CD8-positive, alpha-beta memory T cell (primary cell): ENCODE results near the gene DHRS4. TPM values are rescaled to one million over a fixed set of nuclear protein-coding genes. Genes with fewer than 3 reads are reported as not detected.

ENCODE experiments used
- polyA plus RNA-seq: library from polyadenylated mRNA; unstranded; fragments of 300-500 nt; fragmentation: Illumina TruSeq; gene quantifications from one replicate; pipeline ENCODE4 v1.2.3, GENCODE V29; 2021
- total RNA-seq, 2 experiments: library from RNA; stranded (reverse); gene quantifications; one replicate each; pipeline ENCODE4 v1.2.3, GENCODE V29; 2021

The DHRS4 gene
- total and polyA plus RNA-seq, 3 experiments from 2014 or later: 24.0 to 42.0 (median 25.2) TPM

Other genes with a start within 250 kb of the DHRS4 start
- gene DHRS4L2, start 35.2 kb downstream of the DHRS4 start, total RNA-seq: 10 to 100 TPM; 21.1 to 23.4 TPM
- 18.4 TPM for gene DHRS4L2, start 35.2 kb downstream of the DHRS4 start, polyA plus RNA-seq
- gene CARMIL3, start 98.2 kb downstream of the DHRS4 start, total RNA-seq: 1 to 10 TPM; 1.2 to 1.5 TPM
- gene CARMIL3, start 98.2 kb downstream of the DHRS4 start, polyA plus RNA-seq: 0.14 TPM
- gene CPNE6, start 117.8 kb downstream of the DHRS4 start, total RNA-seq: not detected
- gene CPNE6, start 117.8 kb downstream of the DHRS4 start, polyA plus RNA-seq: not detected
- 10 to 100 TPM; 79.6 to 88.3 TPM for gene PCK2, start 140.5 kb downstream of the DHRS4 start, total RNA-seq
- 16.9 TPM for gene PCK2, start 140.5 kb downstream of the DHRS4 start, polyA plus RNA-seq
- gene DCAF11, start 161.0 kb downstream of the DHRS4 start, total RNA-seq: 10 to 100 TPM; 69.0 to 72.4 TPM
- 83.9 TPM for gene DCAF11, start 161.0 kb downstream of the DHRS4 start, polyA plus RNA-seq
- 1 to 10 TPM; 1.5 to 1.6 TPM for gene NRL, start 161.2 kb downstream of the DHRS4 start, total RNA-seq
- gene NRL, start 161.2 kb downstream of the DHRS4 start, polyA plus RNA-seq: 1.5 TPM
- 1 to 10 TPM in 1 of 2 experiments, under 1 TPM in 1; 0.58 to 1.1 TPM for gene FITM1, start 176.9 kb downstream of the DHRS4 start, total RNA-seq
- gene FITM1, start 176.9 kb downstream of the DHRS4 start, polyA plus RNA-seq: not detected
- gene PSME1, start 182.4 kb downstream of the DHRS4 start, total RNA-seq: 100 to 1,000 TPM; 343 to 347 TPM
- 1,041 TPM for gene PSME1, start 182.4 kb downstream of the DHRS4 start, polyA plus RNA-seq
- 10 to 100 TPM; 28.1 to 30.2 TPM for gene EMC9, start 187.8 kb downstream of the DHRS4 start, total RNA-seq
- 15.0 TPM for gene EMC9, start 187.8 kb downstream of the DHRS4 start, polyA plus RNA-seq
- gene PSME2, start 192.8 kb downstream of the DHRS4 start, total RNA-seq: 100 to 1,000 TPM; 368 to 376 TPM
- gene PSME2, start 192.8 kb downstream of the DHRS4 start, polyA plus RNA-seq: 534 TPM
- gene RNF31, start 193.7 kb downstream of the DHRS4 start, total RNA-seq: 10 to 100 TPM; 85.9 TPM
- 71.5 TPM for gene RNF31, start 193.7 kb downstream of the DHRS4 start, polyA plus RNA-seq
- gene IRF9, start 207.5 kb downstream of the DHRS4 start, total RNA-seq: 10 to 100 TPM; 62.0 to 68.6 TPM
- 91.7 TPM for gene IRF9, start 207.5 kb downstream of the DHRS4 start, polyA plus RNA-seq
- 10 to 100 TPM; 24.5 to 26.7 TPM for gene REC8, start 218.3 kb downstream of the DHRS4 start, total RNA-seq
- 10.0 TPM for gene REC8, start 218.3 kb downstream of the DHRS4 start, polyA plus RNA-seq
- gene IPO4, start 235.0 kb downstream of the DHRS4 start, total RNA-seq: 100 to 1,000 TPM; 164 to 172 TPM
- 20.9 TPM for gene IPO4, start 235.0 kb downstream of the DHRS4 start, polyA plus RNA-seq
- gene TM9SF1, start 241.7 kb downstream of the DHRS4 start, total RNA-seq: 10 to 100 TPM; 31.3 to 34.0 TPM
- gene TM9SF1, start 241.7 kb downstream of the DHRS4 start, polyA plus RNA-seq: 30.0 TPM